Ovary (tissue), 9 donors: ENCODE data around the gene CYP46A1. TPM values are rescaled to one million over a fixed set of nuclear protein-coding genes. Genes with fewer than 3 reads are reported as not detected.

ENCODE experiments used
- DNase-seq, 5 donors: peaks; one replicate each; pipeline ENCODE4 v3.0.0-alpha.2; 2019 to 2020
- H3K27ac ChIP-seq, 2 donors: fragments of 200-600 bp; one replicate each; pipeline versions ENCODE4 v1.5.1 to v1.8.0; 2019 to 2022
- H3K27me3 ChIP-seq: fragments of 200-600 bp; one replicate; pipeline ENCODE4 v1.8.0; 2022
- H3K36me3 ChIP-seq: fragments of 200-600 bp; sonication (generic); one replicate; pipeline ENCODE4 v1.5.1; 2019
- H3K4me1 ChIP-seq: one replicate; pipeline ENCODE4 v1.8.1; 2013; ENCODE audit warnings: mild to moderate bottlenecking, moderate library complexity; ENCODE audit not compliant: insufficient read depth
- H3K4me3 ChIP-seq: fragments of 200-600 bp; sonication (generic); one replicate; pipeline ENCODE4 v1.5.1; 2017
- H3K9me3 ChIP-seq, 2 donors: fragments of 200-600 bp in 1 of 2; sonication (generic) in 1 of 2; one replicate each; pipeline versions ENCODE4 v1.5.1 to v1.8.1; 2013 to 2019; ENCODE audit warnings: mild to moderate bottlenecking in 1 of 2, moderate library complexity in 1 of 2
- EP300 ChIP-seq: sonication (generic); formaldehyde crosslinking; IDR thresholded peaks from one replicate; pipeline ENCODE4 v1.6.1; 2017; ENCODE audit warnings: antibody characterized with exemption
- POLR2A ChIP-seq: fragments of 450-650 bp; IDR thresholded peaks from one replicate; pipeline ENCODE4 v1.6.1; 2017; ENCODE audit warnings: antibody characterized with exemption, mild to moderate bottlenecking, moderate library complexity
- WGBS, 3 donors: extraction: QIAGEN DNeasy Blood & Tissue Kit in 1 of 3; methylation state at CpG; one replicate each; pipeline versions ENCODE4 v1.1.5 to v1.1.7; 2013 to 2017; 5-methylcytosine and 5-hydroxymethylcytosine counted together
- intact Hi-C, 4 donors: fragments of 100-400 bp; cut with DNase I; formaldehyde crosslinking; loops; one replicate each; pipeline versions ENCODE4 v1.11.0 to v1.15.1; 2022 to 2023
- polyA plus RNA-seq, 2 donors: library from polyadenylated mRNA; stranded (reverse); fragments of 200-250 nt in 1 of 2; fragments of 350-450 nt in 1 of 2; fragmentation: Illumina TruSeq in 1 of 2; extraction: RNeasy Lipid Tissue Mini Kit (QIAGEN cat#74804) in 1 of 2; gene quantifications; one replicate each; pipeline ENCODE4 v1.2.3, GENCODE V29; 2013 to 2014
- total RNA-seq, 7 donors: library from RNA; depleted of rRNA in 2 of 7; stranded (reverse); fragments of >200 nt in 2 of 7; fragmentation: NEBNext Ultra II Directional in 3 of 7; extraction: Animal tissue kit (Norgen Biotek cat#: 25700) in 3 of 7; gene quantifications; one replicate each; pipeline versions ENCODE4 v1.1.0 to v1.2.4, GENCODE V29; 2016 to 2023
- TF ChIP-seq, protein P1 (sequence below), 3 donors: fragments of 450-650 bp in 2 of 3; fragments of 200-600 bp in 1 of 3; IDR thresholded peaks; one replicate each; pipeline versions ENCODE4 v1.5.1 to v1.8.0; 2016 to 2022; ENCODE audit warnings: antibody characterized with exemption in 3 of 3, mild to moderate bottlenecking in 1 of 3
- donor health status: DM: no; HTN: no; CAD: no; lungs with moderate emphysema.
- donor health status: DM: no; HTN: no; CAD: no.
- donor health status: Bipolar disorder and iron deficiency.
- donor health status: DM: yes; HTN: yes; CAD: no.
- donor health status: DM: no; HTN: no; CAD: no.
- donor health status: DM: yes; HTN: yes; CAD: no.

The CYP46A1 gene
- total and polyA plus RNA-seq, 9 donors = 0.48 to 4.9 (median 1.7) TPM

DNA sequence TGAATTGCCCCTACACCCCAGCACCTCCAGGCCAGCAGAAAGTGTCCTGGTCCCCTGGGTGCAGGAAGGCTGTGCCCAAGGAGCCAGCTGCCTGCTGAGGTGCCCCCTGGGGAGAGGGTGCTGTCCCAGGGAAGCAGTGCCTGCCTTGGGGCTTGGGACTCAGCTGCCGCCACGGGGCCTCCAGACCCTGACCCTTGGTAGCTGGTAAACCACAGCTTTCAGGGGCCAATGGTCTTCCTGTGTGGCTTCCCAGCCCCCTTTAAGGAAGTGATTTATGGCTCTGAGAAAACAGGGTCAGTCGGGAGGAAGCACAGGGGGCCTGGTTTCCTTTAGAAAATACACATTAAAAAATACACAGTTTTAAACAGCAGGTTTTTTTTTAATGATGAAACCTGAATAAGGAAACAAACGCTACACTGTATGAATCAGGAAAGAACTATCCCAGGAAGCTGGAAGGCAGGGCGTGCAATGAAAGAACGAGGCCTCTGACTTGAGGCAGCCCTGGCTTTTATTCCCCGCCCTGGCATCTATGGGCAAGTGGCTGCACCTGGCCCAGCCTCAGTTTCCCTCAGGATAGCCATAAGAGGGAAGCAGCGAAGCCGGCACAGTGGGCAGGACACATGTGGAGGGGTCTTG is 68.5 kb downstream of the CYP46A1 start:
- no peaks in the 10 kb centered on the region for H3K9me3 ChIP-seq
- no peak overlapping the region for H3K27ac ChIP-seq
- no peaks in the 10 kb centered on the region for H3K36me3 ChIP-seq
- no peak for TF ChIP-seq EP300
- no peak for TF ChIP-seq POLR2A
- TF ChIP-seq, protein P1, sequence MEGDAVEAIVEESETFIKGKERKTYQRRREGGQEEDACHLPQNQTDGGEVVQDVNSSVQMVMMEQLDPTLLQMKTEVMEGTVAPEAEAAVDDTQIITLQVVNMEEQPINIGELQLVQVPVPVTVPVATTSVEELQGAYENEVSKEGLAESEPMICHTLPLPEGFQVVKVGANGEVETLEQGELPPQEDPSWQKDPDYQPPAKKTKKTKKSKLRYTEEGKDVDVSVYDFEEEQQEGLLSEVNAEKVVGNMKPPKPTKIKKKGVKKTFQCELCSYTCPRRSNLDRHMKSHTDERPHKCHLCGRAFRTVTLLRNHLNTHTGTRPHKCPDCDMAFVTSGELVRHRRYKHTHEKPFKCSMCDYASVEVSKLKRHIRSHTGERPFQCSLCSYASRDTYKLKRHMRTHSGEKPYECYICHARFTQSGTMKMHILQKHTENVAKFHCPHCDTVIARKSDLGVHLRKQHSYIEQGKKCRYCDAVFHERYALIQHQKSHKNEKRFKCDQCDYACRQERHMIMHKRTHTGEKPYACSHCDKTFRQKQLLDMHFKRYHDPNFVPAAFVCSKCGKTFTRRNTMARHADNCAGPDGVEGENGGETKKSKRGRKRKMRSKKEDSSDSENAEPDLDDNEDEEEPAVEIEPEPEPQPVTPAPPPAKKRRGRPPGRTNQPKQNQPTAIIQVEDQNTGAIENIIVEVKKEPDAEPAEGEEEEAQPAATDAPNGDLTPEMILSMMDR (IDR thresholded peaks at IDR 0.05) = no peak
- peaks cover 14% of the 10 kb centered on the region for H3K4me1 ChIP-seq
- H3K4me3 ChIP-seq = no peak overlapping the region
- peak in 1 of 5 donors; percentile 22 for DNase-seq
- WGBS, 3 donors = 19 to 28% (median 22%) methylated on average over 9 of the region's 9 CpGs
- intact Hi-C loops = no loop called here
- H3K27me3 ChIP-seq = no peaks in the 10 kb centered on the region

DNA sequence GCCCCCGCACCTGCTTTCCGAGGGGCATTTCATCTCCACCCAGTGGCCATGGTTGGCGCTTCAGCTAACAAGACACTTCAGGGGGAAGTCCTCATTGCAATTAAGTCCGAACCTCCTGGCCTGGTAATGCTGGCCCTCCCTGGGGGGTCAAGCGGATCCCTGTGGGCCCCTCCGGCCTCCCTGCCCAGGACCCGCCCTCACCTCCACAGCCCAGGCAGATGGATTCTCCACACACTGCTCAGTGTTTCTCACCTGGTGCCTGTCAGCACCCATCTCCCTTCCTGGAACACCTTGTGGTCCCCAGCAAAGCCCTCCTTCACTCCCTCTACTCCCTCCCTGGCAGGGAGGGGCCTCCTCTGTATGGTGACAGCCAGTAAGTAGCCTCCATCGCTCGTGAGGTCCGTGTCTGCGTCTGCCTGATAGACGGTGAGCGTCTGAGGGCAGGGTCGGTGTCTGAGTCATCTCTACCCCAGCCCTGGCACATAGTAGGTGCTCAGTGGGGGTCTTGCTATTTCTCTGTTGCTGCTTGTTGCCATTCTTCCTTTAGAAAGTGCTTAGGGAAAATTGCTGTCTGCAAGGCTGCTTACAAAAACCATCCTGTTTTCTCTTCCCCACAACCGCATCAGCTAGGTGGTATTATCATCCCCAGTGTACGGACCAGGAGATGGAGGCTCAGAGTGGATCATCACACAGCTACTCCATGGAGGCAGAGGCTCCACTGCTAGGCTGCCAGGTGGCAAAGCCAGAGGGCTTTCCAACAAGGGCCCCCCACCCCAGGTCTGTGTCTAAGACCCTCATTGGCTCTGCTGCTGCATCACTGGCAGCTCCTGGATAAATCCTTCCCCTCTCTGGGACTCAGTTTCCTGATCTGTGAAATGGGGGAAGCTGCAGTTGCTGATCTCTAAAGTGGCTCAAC is 69.4 kb downstream of the CYP46A1 start:
- TF ChIP-seq EP300 (no peak), POLR2A (no peak)
- TF ChIP-seq, protein P1 (IDR thresholded peaks at IDR 0.05) = no peak
- intact Hi-C loops = no loop called here
- peak in 1 of 5 donors; percentile 15 for DNase-seq
- Histone ChIP-seq H3K4me3 (no peak overlapping the region), H3K27ac (no peak overlapping the region), H3K4me1 (peaks cover 14% of the 10 kb centered on the region), H3K36me3 (no peaks in the 10 kb centered on the region), H3K9me3 (no peaks in the 10 kb centered on the region), H3K27me3 (no peaks in the 10 kb centered on the region)
- WGBS, 3 donors = 52 to 78% (median 61%) methylated on average over 13 to 16 of the region's 16 CpGs

DNA sequence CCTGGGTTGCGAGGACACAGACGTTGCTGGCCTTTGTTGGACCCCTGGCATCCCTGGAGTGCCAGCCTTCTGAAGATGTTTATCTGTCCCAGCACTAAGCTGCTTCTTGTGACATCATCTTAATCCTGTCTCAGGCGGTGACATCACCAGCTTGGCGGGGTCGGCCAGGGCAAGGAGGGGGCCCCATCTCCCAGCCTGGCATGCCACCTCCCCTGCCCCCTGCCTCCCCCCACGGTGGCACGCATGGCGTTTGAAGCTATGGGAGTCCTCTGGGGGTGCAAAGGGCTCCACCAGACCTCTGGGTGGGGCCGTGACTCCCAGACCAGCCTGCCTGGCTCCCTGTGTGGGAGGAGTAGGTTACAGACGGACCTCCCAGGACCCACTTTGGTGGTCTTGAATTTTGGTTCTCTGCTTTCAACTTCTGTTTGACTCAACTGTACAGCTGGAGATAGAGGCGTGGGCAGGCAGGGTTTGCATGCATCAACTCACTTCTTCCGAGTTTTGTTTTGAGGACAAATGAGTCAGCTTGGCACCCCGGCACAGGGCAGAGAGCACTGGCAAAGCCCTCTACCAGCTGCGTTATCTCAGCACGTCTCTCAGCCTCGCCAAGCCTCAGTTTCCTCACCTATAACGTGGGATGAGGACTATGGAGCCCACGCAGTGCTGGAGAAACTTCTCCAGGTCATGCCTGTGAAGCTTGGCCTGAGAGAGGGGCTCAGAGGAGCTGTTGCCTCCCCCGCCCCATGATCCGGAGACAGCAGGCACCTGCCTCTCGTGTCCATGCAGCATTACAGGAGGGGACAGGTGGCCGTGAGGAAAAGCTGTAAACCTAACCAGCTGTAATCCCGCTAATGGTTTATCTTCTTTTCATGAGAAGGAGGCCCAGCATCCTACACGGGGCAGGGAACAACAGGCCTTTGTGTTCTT is 70.3 kb downstream of the CYP46A1 start:
- Histone ChIP-seq H3K27ac (no peak overlapping the region), H3K36me3 (no peaks in the 10 kb centered on the region), H3K4me1 (peaks cover 14% of the 10 kb centered on the region), H3K4me3 (no peak overlapping the region), H3K27me3 (no peaks in the 10 kb centered on the region), H3K9me3 (no peaks in the 10 kb centered on the region)
- 65 to 78% (median 66%) methylated on average over 23 to 24 of the region's 24 CpGs for WGBS, 3 donors
- TF ChIP-seq, protein P1 (IDR thresholded peaks at IDR 0.05) = no peak
- TF ChIP-seq EP300 (no peak), POLR2A (no peak)
- intact Hi-C loops = no loop called here
- DNase-seq = no peak

DNA sequence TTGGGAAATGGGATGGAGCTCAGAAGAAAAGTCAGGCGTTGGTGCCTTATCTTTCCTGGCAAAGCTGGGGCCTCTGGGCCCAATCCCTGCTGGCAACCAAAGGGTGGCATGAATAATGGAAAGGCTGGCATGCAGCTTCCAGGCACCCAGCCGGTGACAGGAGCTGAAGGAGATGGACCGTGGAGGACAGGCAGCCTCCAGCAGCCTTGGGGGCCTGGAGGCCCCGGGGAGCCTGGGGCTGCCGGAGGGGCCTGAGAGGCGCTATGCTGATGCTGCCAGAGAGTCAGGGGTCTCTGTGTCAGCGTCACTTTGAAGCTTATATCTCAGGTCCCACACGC is 70.9 kb downstream of the CYP46A1 start:
- Histone ChIP-seq H3K27ac (no peak overlapping the region), H3K4me1 (peaks cover 14% of the 10 kb centered on the region), H3K27me3 (no peaks in the 10 kb centered on the region), H3K9me3 (no peaks in the 10 kb centered on the region), H3K36me3 (no peaks in the 10 kb centered on the region), H3K4me3 (no peak overlapping the region)
- TF ChIP-seq POLR2A (no peak), EP300 (no peak)
- TF ChIP-seq, protein P1 (IDR thresholded peaks at IDR 0.05) = no peak
- 84 to 86% (median 86%) methylated on average over 8 of the region's 8 CpGs for WGBS, 3 donors
- intact Hi-C loops = no loop called here
- DNase-seq = no peak
